NCI-H460 (cell line): ENCODE measurements around the gene CFAP77. TPM values are rescaled to one million over a fixed set of nuclear protein-coding genes. Genes with fewer than 3 reads are reported as not detected.

Experiments used
- DNase-seq: peaks from one replicate; pipeline ENCODE4 v3.0.0-alpha.2; 2016; ENCODE audit warnings: low read depth; ENCODE audit errors: extremely low read depth
- total RNA-seq: library from RNA; depleted of rRNA; stranded (reverse); fragments of >200 nt; shearing (Covaris generic); gene quantifications from 2 replicates; pipeline ENCODE4 v1.2.3, GENCODE V29; 2014

Gene CFAP77
- total RNA-seq, 1 experiment from 2014 or later, result not detected

GRCh38 chr9:132572921-132573320 is 162.9 kb downstream of the CFAP77 start:
- DNase-seq, result no peak

DNA sequence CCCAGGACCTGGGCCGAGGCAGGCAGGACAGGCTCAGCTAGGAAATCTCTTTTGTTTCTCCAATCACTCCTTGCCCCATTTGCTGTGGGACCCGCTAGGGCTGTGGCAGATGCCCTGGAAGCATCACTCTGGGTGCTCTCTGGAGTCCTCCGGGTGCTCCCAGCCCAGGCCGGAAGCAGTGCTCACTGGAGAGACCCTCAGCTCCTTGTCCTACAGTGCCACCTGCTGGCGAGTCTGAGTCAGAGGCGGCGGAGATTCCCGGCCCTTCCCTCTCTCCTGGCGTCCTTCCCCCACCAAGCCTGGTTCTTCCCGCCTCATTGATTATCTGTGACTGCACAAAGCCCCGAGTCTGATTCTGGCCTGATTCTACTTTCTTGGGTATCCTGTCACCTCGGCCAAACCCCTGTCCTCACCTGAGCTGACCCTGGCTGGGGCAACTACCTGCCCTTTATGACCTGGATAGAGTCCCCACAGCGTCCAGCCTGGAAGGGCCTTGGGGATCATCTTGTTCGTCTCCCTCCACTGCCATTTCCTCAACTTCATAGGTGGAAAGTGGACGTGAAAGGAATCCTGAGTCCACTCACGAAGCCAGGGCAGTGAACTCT is 165.1 kb downstream of the CFAP77 start:
- peak; percentile 58 for DNase-seq

GRCh38 chr9:132575811-132576210 is 165.8 kb downstream of the CFAP77 start:
- no peak for DNase-seq

- no peak for DNase-seq
Measured at GRCh38 chr9:132577119-132577518, 167.1 kb downstream of the CFAP77 start.

GRCh38 chr9:132578367-132578932 is 168.4 kb downstream of the CFAP77 start:
- DNase-seq, result no peak

DNA sequence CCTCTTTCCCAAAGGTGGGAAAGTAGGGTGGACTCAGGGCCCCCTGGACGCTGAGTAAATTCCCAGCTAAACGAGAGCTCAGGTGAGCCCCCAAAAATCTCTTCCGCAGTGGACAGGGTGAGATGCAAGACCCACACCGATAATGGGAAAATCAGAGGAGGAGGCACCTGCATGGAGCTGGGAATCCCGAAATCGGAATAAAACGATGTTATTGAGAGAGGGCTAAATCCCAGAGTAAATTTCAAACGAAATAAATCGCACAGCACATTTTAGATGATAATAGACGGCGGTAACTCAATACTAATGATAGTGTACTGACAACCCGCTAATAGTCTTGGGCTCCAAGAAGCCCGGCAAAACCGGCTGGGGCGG is 169.4 kb downstream of the CFAP77 start:
- no peak for DNase-seq

GRCh38 chr9:132582276-132582785 is 172.3 kb downstream of the CFAP77 start, which contains the start of gene BARHL1:
TSS of gene BARHL1 (plus strand) at chr9:132582606. CDS start at chr9:132582798, 192 bp downstream.
- DNase-seq, result no peak

DNA sequence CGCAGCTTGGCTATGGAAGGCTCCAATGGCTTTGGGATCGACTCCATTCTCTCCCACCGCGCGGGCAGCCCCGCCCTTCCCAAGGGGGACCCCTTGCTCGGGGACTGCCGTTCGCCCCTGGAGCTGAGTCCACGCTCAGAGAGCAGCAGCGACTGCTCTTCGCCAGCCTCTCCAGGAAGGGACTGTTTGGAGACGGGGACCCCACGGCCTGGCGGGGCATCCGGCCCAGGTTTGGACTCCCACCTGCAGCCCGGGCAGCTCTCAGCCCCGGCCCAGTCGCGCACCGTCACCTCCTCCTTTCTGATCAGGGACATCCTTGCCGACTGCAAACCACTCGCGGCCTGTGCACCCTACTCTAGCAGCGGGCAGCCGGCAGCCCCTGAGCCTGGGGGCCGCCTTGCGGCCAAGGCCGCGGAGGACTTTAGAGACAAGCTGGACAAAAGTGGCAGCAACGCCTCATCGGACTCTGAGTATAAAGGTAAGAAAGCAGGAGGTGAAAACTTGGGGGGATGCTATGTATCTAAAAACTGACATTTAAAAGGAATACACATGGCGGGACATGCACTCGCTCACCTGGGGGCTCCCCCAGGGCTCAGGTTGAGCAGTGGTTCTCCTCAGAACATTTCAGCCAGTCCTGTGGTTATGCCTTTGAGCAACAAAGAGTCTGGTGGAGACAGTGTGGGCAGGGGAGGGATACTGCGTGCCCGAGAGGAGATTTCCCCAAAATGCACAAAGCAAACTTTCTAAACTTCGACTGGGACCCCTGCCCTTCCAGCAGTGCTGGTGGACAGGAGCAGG is 173.0 kb downstream of the CFAP77 start:
- no peak for DNase-seq

- no peak for DNase-seq
Measured at GRCh38 chr9:132583584-132584304, 173.7 kb downstream of the CFAP77 start.

- DNase-seq, result no peak
Measured at GRCh38 chr9:132584601-132585560, 174.9 kb downstream of the CFAP77 start.

DNA sequence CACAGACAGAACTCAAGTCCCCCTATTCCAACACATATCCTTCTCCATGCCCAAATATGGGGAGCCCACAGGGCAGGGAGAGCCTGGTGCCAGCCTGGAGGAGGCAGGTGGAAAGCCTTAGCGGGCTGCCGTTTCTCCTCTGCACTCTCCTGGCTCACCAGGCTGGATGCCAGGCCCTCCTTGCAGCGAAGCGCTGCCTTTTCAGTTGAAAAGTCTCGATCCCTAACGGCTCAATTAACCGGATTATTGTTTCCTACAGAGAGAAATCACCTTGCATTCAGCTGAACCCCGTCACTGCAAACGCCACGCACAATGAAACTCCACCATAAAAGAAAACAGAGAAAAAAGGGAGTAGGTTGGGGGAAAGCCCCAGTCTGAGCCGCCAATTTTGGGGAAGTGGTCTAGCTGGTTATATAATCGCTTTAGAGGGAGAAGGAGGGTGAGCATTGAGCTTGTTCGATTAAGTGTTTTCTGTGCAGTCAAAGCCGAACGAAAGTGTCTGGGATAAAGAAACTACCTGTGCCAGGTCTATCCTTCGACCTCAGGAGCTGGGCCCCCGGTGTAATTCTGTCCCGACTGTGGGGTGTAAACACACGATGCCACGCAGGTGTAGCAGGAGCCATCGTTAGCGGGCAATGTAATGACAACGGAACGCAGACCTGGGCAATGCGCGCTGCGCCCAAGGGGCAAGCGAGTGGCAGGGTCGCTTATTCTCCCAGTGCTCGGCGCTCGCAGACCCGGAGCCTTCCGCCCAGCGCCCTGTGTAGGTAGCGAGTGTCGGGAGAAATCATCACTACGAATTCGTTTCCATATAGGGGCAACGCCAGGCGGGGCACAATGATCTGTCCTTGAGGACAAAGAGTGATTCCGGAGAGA is 176.2 kb downstream of the CFAP77 start:
- no peak for DNase-seq

DNA sequence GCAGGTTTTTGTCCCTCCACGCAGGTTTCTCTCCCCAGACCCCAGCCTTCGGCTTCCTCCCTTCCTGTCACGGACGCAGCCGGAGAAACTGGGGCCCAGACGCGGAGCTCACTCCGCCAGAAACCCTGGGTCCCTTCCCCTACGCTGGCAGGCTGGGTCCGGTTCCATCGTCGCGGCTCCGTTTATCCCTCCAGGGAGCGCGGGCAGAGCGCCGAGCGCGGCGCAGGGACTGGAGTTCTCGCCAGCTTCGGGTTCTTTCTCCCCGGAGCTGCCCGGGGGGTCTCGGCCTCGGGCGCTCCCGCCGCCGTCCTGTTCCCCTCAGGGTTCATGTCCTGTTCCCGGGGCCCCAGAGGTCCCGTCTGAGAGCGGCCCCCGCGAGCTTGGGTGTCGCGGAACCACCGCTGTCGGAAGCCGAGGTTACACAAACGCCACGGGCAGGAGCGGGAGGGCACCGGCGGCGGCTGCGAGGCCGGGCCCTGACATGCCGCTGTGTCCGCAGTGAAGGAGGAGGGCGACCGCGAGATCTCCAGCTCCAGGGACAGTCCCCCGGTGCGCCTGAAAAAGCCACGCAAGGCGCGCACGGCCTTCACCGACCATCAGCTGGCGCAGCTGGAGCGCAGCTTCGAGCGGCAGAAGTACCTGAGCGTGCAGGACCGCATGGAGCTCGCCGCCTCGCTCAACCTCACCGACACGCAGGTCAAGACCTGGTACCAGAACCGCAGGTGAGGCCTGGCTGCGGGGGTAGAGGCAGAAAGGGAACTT is 177.0 kb downstream of the CFAP77 start:
- DNase-seq, result no peak

DNA sequence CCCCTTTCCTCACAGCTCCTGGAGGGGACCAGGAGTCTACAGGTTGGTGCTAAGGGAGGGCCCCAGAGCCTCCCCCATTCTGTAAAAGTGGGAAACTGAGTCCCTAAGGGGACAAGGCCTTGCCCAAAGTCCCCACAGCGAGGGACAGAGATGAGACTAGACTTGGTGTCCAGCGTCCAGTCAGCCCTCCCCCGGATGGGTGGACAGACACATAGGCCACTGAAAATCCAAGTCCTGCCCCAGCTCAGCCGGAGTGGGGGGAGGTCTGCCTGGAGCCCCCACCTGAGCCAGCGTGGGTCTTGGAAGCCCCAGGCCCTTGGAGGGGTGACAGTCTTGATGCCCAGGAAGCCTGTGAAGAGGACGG is 177.6 kb downstream of the CFAP77 start:
- DNase-seq, result no peak

- DNase-seq, result no peak
Measured at GRCh38 chr9:132588098-132588497, 178.1 kb downstream of the CFAP77 start.

DNA sequence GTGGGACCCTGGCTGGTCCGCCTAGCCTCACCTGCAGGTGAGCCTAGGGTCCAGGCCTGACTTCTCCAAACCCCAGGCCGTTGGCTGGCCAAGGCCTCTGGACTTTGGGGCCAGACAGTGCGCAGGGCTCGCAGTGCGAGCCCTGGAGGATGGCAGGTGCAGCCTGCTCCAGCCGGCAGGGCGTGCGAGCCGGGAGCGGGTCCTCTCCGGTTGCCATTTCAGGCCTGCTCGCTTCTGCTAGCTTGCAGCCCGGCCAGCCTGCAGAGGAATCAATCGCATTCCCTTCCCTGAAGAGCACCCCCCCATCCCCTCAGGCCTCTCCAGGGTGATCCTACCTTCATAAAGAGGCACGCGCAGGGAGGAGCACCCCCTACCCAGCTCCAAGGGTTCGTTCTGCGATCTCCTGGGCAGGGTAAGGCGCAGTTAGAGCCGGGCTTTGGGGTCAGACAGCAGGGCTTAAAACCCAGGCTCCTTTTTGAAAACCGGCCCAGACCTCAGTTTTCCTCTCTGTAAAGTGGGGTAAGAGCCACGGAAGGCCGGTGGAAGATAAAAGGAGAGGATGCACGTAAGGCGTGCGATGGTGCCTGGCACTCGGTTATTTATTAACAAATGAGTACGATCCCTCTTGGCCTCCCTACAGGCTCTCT is 178.6 kb downstream of the CFAP77 start:
- DNase-seq, result no peak

DNA sequence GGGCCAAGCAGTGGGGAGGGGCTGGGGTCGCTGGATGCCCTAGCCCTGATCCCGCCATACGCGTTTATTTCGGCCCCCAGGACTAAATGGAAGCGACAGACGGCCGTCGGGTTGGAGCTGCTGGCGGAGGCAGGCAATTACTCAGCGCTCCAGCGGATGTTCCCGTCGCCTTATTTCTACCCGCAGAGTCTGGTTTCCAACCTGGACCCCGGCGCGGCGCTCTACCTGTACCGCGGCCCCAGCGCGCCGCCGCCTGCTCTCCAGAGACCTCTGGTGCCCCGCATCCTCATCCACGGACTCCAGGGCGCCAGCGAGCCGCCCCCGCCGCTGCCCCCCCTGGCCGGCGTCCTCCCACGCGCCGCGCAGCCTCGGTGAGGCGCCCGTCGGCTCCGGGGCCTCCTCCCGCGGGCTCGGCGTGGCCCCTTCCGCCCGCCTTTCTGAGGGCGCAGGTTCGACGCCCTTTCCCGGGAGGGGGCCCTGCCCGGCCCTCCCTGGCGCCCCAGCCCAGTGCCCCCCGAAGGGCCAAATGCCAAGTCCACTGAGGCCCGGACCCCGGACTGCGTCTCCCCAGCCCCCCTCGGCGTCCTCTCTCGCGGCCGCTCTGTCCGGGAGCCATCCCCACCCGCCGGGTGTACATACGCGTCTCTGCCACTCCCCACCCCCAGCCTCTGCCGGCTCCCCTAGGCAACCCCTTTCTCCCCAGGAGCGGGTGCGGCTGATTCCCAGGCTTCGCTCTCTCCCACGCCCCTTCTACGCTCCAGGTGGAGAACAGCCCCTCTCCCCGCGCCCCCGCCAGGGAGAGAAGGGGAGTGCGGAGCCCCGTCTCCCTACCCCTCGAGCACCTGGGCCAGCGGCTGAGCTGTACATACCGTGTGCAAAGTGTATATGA is 179.4 kb downstream of the CFAP77 start:
- DNase-seq, result no peak

DNA sequence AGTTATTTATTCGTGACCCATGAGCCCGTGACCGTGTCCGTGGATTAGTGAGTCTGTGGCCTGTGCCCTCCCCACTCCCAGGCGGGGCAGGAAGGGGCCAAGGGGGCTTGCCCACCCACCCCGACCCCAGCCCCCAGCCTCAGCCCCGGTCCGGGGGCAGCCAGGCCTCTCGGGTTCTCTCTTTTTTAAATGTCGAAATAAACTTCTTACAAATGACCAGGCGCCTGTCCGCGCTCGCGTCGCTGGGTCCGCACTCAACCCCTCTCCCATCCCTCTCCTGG is 180.0 kb downstream of the CFAP77 start:
- DNase-seq, result no peak
